KMS-11 (cell line): ENCODE results near the gene GDF10.

ENCODE experiments used
- H2AFZ ChIP-seq: fragments of 200-600 bp; sonication (generic); 2 replicates; pipeline ENCODE4 v1.6.1; 2016; ENCODE audit warnings: antibody characterized with exemption, mixed run types, low read depth
- H3K27ac ChIP-seq: fragments of 200-600 bp; sonication (generic); 2 replicates; pipeline ENCODE4 v1.6.1; 2016; ENCODE audit warnings: mild to moderate bottlenecking, mixed run types
- H3K27me3 ChIP-seq: fragments of 200-600 bp; sonication (generic); 2 replicates; pipeline ENCODE4 v1.6.1; 2017; ENCODE audit warnings: mild to moderate bottlenecking, low read depth, mixed run types, moderate library complexity; ENCODE audit not compliant: insufficient read depth
- H3K36me3 ChIP-seq: fragments of 200-600 bp; sonication (generic); 2 replicates; pipeline ENCODE4 v1.6.1; 2017; ENCODE audit warnings: mild to moderate bottlenecking, mixed run types; ENCODE audit not compliant: insufficient read depth
- H3K4me1 ChIP-seq: fragments of 200-600 bp; sonication (generic); 2 replicates; pipeline ENCODE4 v1.6.1; 2016; ENCODE audit warnings: mild to moderate bottlenecking, low read depth, mixed run types; ENCODE audit not compliant: poor library complexity, severe bottlenecking
- H3K4me2 ChIP-seq: fragments of 200-600 bp; sonication (generic); 2 replicates; pipeline ENCODE4 v1.7.0; 2016; ENCODE audit warnings: mild to moderate bottlenecking, mixed run types
- H3K4me3 ChIP-seq: fragments of 200-600 bp; sonication (generic); IDR thresholded peaks from 2 replicates; pipeline ENCODE4 v1.6.1; 2017; ENCODE audit warnings: low read depth, low read length, mixed read lengths; ENCODE audit not compliant: insufficient read depth
- H3K79me2 ChIP-seq: fragments of 200-600 bp; sonication (generic); 2 replicates; pipeline ENCODE4 v1.6.1; 2016; ENCODE audit warnings: low read depth, mixed run types; ENCODE audit not compliant: insufficient read depth
- H3K9ac ChIP-seq: fragments of 200-600 bp; sonication (generic); 2 replicates; pipeline ENCODE4 v1.6.1; 2016; ENCODE audit warnings: mild to moderate bottlenecking, mixed run types
- H4K20me1 ChIP-seq: fragments of 200-600 bp; sonication (generic); 2 replicates; pipeline ENCODE4 v1.6.1; 2016; ENCODE audit warnings: mild to moderate bottlenecking, mixed run types; ENCODE audit not compliant: insufficient read depth
- TF ChIP-seq, protein P1 (sequence below): fragments of 200-600 bp; sonication (generic); conservative IDR thresholded peaks from 2 replicates; pipeline ENCODE4 v1.6.1; 2017; ENCODE audit warnings: low read depth, mild to moderate bottlenecking, antibody characterized with exemption, low read length, moderate library complexity, mixed read lengths

The GDF10 gene

DNA sequence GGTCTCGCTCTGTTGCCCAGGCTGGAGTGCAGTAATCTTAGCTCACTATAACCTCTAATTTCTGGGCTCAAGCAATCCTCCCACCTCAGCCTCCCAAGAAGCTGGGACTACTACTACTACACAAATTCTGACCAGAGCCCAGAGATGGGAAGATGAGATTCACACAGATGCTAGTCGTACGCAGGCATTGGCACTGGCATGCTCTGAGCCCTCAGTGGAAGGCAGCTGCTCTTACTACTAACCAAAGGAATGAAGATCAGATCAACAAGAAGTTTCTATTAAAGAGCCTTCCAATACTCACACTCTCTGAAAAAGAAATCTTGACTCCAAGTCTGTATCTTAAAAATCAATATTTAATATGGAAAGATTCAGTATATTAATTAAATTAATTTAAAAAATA, 32.9 kb downstream of the GDF10 start:
- TF ChIP-seq, protein P1, sequence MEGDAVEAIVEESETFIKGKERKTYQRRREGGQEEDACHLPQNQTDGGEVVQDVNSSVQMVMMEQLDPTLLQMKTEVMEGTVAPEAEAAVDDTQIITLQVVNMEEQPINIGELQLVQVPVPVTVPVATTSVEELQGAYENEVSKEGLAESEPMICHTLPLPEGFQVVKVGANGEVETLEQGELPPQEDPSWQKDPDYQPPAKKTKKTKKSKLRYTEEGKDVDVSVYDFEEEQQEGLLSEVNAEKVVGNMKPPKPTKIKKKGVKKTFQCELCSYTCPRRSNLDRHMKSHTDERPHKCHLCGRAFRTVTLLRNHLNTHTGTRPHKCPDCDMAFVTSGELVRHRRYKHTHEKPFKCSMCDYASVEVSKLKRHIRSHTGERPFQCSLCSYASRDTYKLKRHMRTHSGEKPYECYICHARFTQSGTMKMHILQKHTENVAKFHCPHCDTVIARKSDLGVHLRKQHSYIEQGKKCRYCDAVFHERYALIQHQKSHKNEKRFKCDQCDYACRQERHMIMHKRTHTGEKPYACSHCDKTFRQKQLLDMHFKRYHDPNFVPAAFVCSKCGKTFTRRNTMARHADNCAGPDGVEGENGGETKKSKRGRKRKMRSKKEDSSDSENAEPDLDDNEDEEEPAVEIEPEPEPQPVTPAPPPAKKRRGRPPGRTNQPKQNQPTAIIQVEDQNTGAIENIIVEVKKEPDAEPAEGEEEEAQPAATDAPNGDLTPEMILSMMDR, result no peak
- Histone ChIP-seq H3K27ac (no peak overlapping the region), H2AFZ (no peak overlapping the region), H3K9ac (no peak overlapping the region), H3K79me2 (no peaks in the 10 kb centered on the region), H3K36me3 (no peaks in the 10 kb centered on the region), H4K20me1 (no peaks in the 10 kb centered on the region), H3K4me2 (no peak overlapping the region), H3K4me3 (no peak overlapping the region), H3K27me3 (no peaks in the 10 kb centered on the region), H3K4me1 (no peaks in the 10 kb centered on the region)

DNA sequence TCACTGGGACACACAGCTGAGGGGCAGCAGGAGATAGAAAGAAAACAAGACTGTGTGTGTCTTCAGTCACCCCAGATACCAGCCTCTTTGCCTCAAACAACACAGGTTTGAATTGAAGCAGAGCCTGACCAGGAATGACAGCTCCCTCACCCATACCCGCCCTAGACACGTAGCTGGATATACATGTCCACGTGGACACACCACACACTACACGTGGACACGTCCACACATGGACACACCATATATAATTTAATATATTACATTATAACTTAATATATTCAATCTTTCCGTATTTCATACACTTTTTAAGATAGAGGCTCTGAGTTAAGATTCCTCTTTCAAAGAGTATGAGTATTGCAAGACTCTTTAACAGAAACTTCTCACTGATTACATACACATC, 33.5 kb downstream of the GDF10 start:
- TF ChIP-seq, protein P1, result no peak
- H3K4me1 ChIP-seq, result no peaks in the 10 kb centered on the region

GRCh38 chr10:47334466-47335295, 34.7 kb downstream of the GDF10 start:
- TF ChIP-seq, protein P1, result no peak

More for the DNA sequence above, 33.5 kb downstream of the GDF10 start:
- no peak overlapping the region for H3K4me3 ChIP-seq
- H3K79me2 ChIP-seq, result no peaks in the 10 kb centered on the region
- H3K27ac ChIP-seq, result no peak overlapping the region
- H3K27me3 ChIP-seq, result no peaks in the 10 kb centered on the region
- H3K9ac ChIP-seq, result no peak overlapping the region
- no peak overlapping the region for H3K4me2 ChIP-seq
- no peak overlapping the region for H2AFZ ChIP-seq
- H3K36me3 ChIP-seq, result no peaks in the 10 kb centered on the region
- no peaks in the 10 kb centered on the region for H4K20me1 ChIP-seq

DNA sequence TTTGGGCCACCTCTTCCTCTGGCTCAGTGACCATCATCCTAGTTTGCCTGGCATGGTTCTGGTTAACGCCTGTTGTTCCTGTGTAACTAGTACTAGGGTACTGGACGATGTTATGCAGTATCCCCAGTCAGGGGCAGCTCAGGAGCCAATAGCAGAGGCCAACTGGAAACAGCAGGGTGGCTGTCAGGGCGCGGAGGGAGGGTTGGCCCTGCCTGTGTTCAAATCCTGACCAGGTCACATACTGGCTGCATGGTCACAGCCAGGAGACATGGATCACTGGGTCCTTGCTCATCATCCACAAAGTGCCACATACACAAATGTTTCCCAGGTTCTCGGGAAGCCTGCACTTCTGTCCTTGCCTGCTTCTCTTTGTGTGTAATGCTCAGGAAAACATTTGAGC, 35.9 kb downstream of the GDF10 start:
- Histone ChIP-seq H3K9ac (no peak overlapping the region), H3K27ac (no peak overlapping the region), H2AFZ (no peak overlapping the region), H4K20me1 (no peaks in the 10 kb centered on the region), H3K4me3 (no peak overlapping the region), H3K4me2 (no peak overlapping the region), H3K79me2 (no peaks in the 10 kb centered on the region), H3K36me3 (no peaks in the 10 kb centered on the region), H3K4me1 (no peaks in the 10 kb centered on the region), H3K27me3 (no peaks in the 10 kb centered on the region)
- TF ChIP-seq, protein P1, result no peak

More at GRCh38 chr10:47334466-47335295, 34.7 kb downstream of the GDF10 start:
- Histone ChIP-seq H3K4me3 (no peak overlapping the region), H3K27me3 (no peaks in the 10 kb centered on the region), H4K20me1 (no peaks in the 10 kb centered on the region), H3K4me2 (no peak overlapping the region), H3K4me1 (no peaks in the 10 kb centered on the region), H3K9ac (no peak overlapping the region), H3K36me3 (no peaks in the 10 kb centered on the region), H2AFZ (no peak overlapping the region), H3K79me2 (no peaks in the 10 kb centered on the region), H3K27ac (no peak overlapping the region)
